NCI-H1930 (cell line): Measurements from ENCODE around the gene YPEL2.

Experiments
- DNase-seq, 2 experiments: peaks; one replicate each; lab custom pipeline; 2025; lab: John Stamatoyannopoulos, UW

Gene YPEL2

GRCh38 chr17:59433586-59433985, 102.1 kb downstream of the YPEL2 start:
- no peak for DNase-seq

- no peak for DNase-seq
Measured at GRCh38 chr17:59434429-59434828, 103.0 kb downstream of the YPEL2 start.

GRCh38 chr17:59435238-59435637, 103.8 kb downstream of the YPEL2 start:
- DNase-seq: no peak

GRCh38 chr17:59436900-59437299, 105.4 kb downstream of the YPEL2 start:
- no peak for DNase-seq

GRCh38 chr17:59437791-59438281, 106.4 kb downstream of the YPEL2 start:
- DNase-seq: no peak

GRCh38 chr17:59439262-59439661, 107.8 kb downstream of the YPEL2 start:
- DNase-seq: no peak

- no peak for DNase-seq
Measured at GRCh38 chr17:59439741-59440211, 108.3 kb downstream of the YPEL2 start.

- peak; percentile 24 to 59 for DNase-seq
Measured at GRCh38 chr17:59440757-59441463, 109.5 kb downstream of the YPEL2 start.

GRCh38 chr17:59441464-59442096, 110.1 kb downstream of the YPEL2 start:
- DNase-seq: no peak

- DNase-seq: no peak
Measured at GRCh38 chr17:59443106-59443505, 111.7 kb downstream of the YPEL2 start.
